HepG2 (cell line): ENCODE measurements around the gene SERINC4. TPM values are rescaled to one million over a fixed set of nuclear protein-coding genes. Genes with fewer than 3 reads are reported as not detected.
A peak's percentile ranks its signal among the peaks of the same experiment; 100 is the strongest.

Experiments
- ATAC-seq: fragments of 200-7000 bp; cut with Tn5 transposase; 3 replicates; pipeline ENCODE4 v1.9.1; 2020; ENCODE audit warnings: mild to moderate bottlenecking, moderate library complexity
- BruUV-seq: library from RNA; stranded (reverse); fragments of 400-500 nt; replicated peaks from 2 replicates; lab custom pipeline; 2021; lab: Mats Ljungman, UMichigan
- CTCF ChIA-PET: fragments of 300-600 bp; formaldehyde crosslinking; extraction: SDS; loops from one replicate; lab custom pipeline; 2021; ENCODE audit warnings: low total read pairs, inconsistent platforms, low intra/inter-chr PET ratio; lab: Yijun Ruan, JAX
- POLR2A ChIA-PET: fragments of 350-600 bp; sonication (Branson Sonifier 250); formaldehyde crosslinking; loops from one replicate; lab custom pipeline; 2020; ENCODE audit warnings: antibody characterized with exemption, inconsistent platforms; lab: Yijun Ruan, JAX
- DNase-seq: peaks from one replicate; pipeline ENCODE4 v3.0.0-alpha.2; 2015; ENCODE audit warnings: low spot score
- FAIRE-seq: peaks from 3 replicates; lab custom pipeline; 2011; peaks lifted over from hg19 to GRCh38; lab: Jason Lieb, UNC
- H2AFZ ChIP-seq: one replicate; pipeline ENCODE4 v1.6.1; 2011; ENCODE audit warnings: low read length, inconsistent platforms
- H3K27ac ChIP-seq: fragments of 300-600 bp; 3 replicates; pipeline ENCODE4 v1.8.0; 2011; ENCODE audit warnings: mixed run types, mild to moderate bottlenecking, mixed read lengths, low read length, inconsistent platforms; ENCODE audit not compliant: insufficient read depth; ENCODE audit errors: extremely low read length
- H3K27me3 ChIP-seq, 2 experiments: fragments of 200-600 bp in 1 of 2; 2 replicates in 1 of 2; 3 replicates in 1 of 2; pipeline versions ENCODE4 v1.6.0 to v1.8.0; 2011; ENCODE audit warnings: low read length in 2 of 2, mild to moderate bottlenecking in 2 of 2, moderate library complexity in 2 of 2, inconsistent platforms in 1 of 2; ENCODE audit not compliant: insufficient read depth in 2 of 2, control insufficient read depth in 1 of 2
- H3K36me3 ChIP-seq, 2 experiments: fragments of 200-600 bp in 1 of 2; replicated peaks in 1 of 2; 2 replicates in 1 of 2; 3 replicates in 1 of 2; pipeline versions ENCODE4 v1.5.1 to v1.8.0; 2011; ENCODE audit warnings: low read length in 2 of 2, inconsistent platforms in 1 of 2; ENCODE audit not compliant: insufficient read depth in 2 of 2, control insufficient read depth in 1 of 2
- H3K4me1 ChIP-seq: 2 replicates; pipeline ENCODE4 v1.5.1; 2012; ENCODE audit warnings: low read length, inconsistent platforms; ENCODE audit not compliant: insufficient read depth
- H3K4me2 ChIP-seq: 2 replicates; pipeline ENCODE4 v1.6.0; 2011; ENCODE audit warnings: low read depth, low read length, inconsistent platforms
- H3K4me3 ChIP-seq, 3 experiments: fragments of 200-600 bp in 1 of 3; sonication (generic), shearing (Covaris generic) in 1 of 3; replicated peaks in 1 of 3; 2 replicates each; pipeline ENCODE4 v1.5.1; 2011 to 2016; ENCODE audit warnings: low read length in 3 of 3, inconsistent platforms in 2 of 3, low read depth in 2 of 3, mild to moderate bottlenecking in 2 of 3, control low read depth in 1 of 3, mixed read lengths in 1 of 3; ENCODE audit not compliant: insufficient read depth in 1 of 3
- H3K79me2 ChIP-seq: one replicate; pipeline ENCODE4 v1.6.1; 2011; ENCODE audit warnings: low read length, inconsistent platforms; ENCODE audit not compliant: insufficient read depth
- H3K9ac ChIP-seq: 2 replicates; pipeline ENCODE4 v1.6.0; 2011; ENCODE audit warnings: mild to moderate bottlenecking, low read depth, low read length, inconsistent platforms; ENCODE audit not compliant: insufficient read depth
- H3K9me3 ChIP-seq: 2 replicates; pipeline ENCODE4 v1.5.1; 2012; ENCODE audit warnings: mild to moderate bottlenecking, low read length
- H4K20me1 ChIP-seq: 2 replicates; pipeline ENCODE4 v1.6.0; 2011; ENCODE audit warnings: inconsistent platforms, mild to moderate bottlenecking, low read length, moderate library complexity; ENCODE audit not compliant: insufficient read depth
- ARID4A ChIP-seq: sonication (generic); formaldehyde crosslinking; IDR thresholded peaks from 2 replicates; pipeline ENCODE4 v1.5.0; 2020; ENCODE audit warnings: mild to moderate bottlenecking, missing genetic modification reagents, borderline replicate concordance
- EED ChIP-seq: sonication (generic); formaldehyde crosslinking; IDR thresholded peaks from 2 replicates; pipeline ENCODE4 v1.5.0; 2020; ENCODE audit warnings: mild to moderate bottlenecking, missing genetic modification reagents
- ERF ChIP-seq: IDR thresholded peaks from 2 replicates; pipeline ENCODE4 v1.6.1; 2018; ENCODE audit warnings: missing biosample characterization, missing genetic modification reagents
- GATAD2A ChIP-seq: IDR thresholded peaks from 2 replicates; pipeline ENCODE4 v1.6.1; 2016
- GZF1 ChIP-seq: sonication (generic); formaldehyde crosslinking; IDR thresholded peaks from 2 replicates; pipeline ENCODE4 v1.5.1; 2020; ENCODE audit warnings: mild to moderate bottlenecking, missing genetic modification reagents
- MAX ChIP-seq: IDR thresholded peaks from 2 replicates; pipeline ENCODE4 v1.6.1; 2012; ENCODE audit warnings: inconsistent platforms
- NONO ChIP-seq, 2 experiments: fragments of 450-650 bp in 1 of 2; sonication (generic) in 1 of 2; formaldehyde crosslinking in 1 of 2; IDR thresholded peaks in 1 of 2; conservative IDR thresholded peaks in 1 of 2; 2 replicates each; pipeline versions ENCODE4 v1.6.1 to v1.8.0; 2017 to 2022; ENCODE audit warnings: mild to moderate bottlenecking in 1 of 2, missing genetic modification reagents in 1 of 2, moderate library complexity in 1 of 2
- RFXANK ChIP-seq: IDR thresholded peaks from 2 replicates; pipeline ENCODE4 v1.6.1; 2016
- TFDP2 ChIP-seq: sonication (generic); formaldehyde crosslinking; IDR thresholded peaks from 2 replicates; pipeline ENCODE4 v1.4.0; 2020; ENCODE audit warnings: missing genetic modification reagents
- TRAFD1 ChIP-seq: sonication (generic); formaldehyde crosslinking; IDR thresholded peaks from 2 replicates; pipeline ENCODE4 v1.5.1; 2020; ENCODE audit warnings: missing genetic modification reagents, mild to moderate bottlenecking, borderline replicate concordance
- ZFP41 ChIP-seq: sonication (generic); formaldehyde crosslinking; IDR thresholded peaks from 2 replicates; pipeline ENCODE4 v1.4.0; 2020; ENCODE audit warnings: mild to moderate bottlenecking, missing genetic modification reagents, borderline replicate concordance
- ZNF367 ChIP-seq: sonication (generic); formaldehyde crosslinking; IDR thresholded peaks from 2 replicates; pipeline ENCODE4 v1.4.0; 2020; ENCODE audit warnings: missing genetic modification reagents, borderline replicate concordance
- ZNF597 ChIP-seq: sonication (generic); formaldehyde crosslinking; IDR thresholded peaks from 2 replicates; pipeline ENCODE4 v1.5.0; 2020; ENCODE audit warnings: missing genetic modification reagents
- ZNF607 ChIP-seq: sonication (generic); formaldehyde crosslinking; IDR thresholded peaks from 2 replicates; pipeline ENCODE4 v1.5.1; 2020; ENCODE audit warnings: missing genetic modification reagents, mild to moderate bottlenecking, borderline replicate concordance
- WGBS: methylation state at CpG from one replicate; pipeline ENCODE4 v1.1.6; 2017; ENCODE audit warnings: low lambda C conversion rate; 5-methylcytosine and 5-hydroxymethylcytosine counted together
- in situ Hi-C: cut with HindIII; loops from 2 replicates; pipeline ENCODE4 v1.10.0; 2017; ENCODE audit warnings: low pct_unique_long_range_greater_than_20kb; ENCODE audit not compliant: extremely low pct_ligation_motif_present
- intact Hi-C: fragments of 100-400 bp; cut with micrococcal nuclease; formaldehyde crosslinking; loops from one replicate; pipeline ENCODE4 v1.10.0; 2022; ENCODE audit not compliant: unreplicated experiment
- polyA plus RNA-seq, 8 experiments: library from polyadenylated mRNA; depleted of rRNA in 3 of 8; stranded (reverse) in 7 of 8; unstranded in 1 of 8; fragments of >200 nt; fragmentation: Illumina TruSeq in 4 of 8; extraction: Trizol in 4 of 8; gene quantifications; 2 replicates each; pipeline versions ENCODE4 v1.2.1 to v1.2.3, GENCODE V29; 2011 to 2016; ENCODE audit warnings: low read depth in 4 of 8, missing spikeins in 1 of 8, mixed read lengths in 1 of 8; ENCODE audit not compliant: insufficient read depth in 1 of 8
- total RNA-seq, 5 experiments: library from RNA; depleted of rRNA; stranded (reverse); fragments of >200 nt; fragmentation: Illumina TruSeq; extraction: Trizol; gene quantifications; 2 replicates each; pipeline ENCODE4 v1.2.3, GENCODE V29; 2016; ENCODE audit warnings: low read depth in 1 of 5

The SERINC4 gene
- total and polyA plus RNA-seq, 2 of the 13 experiments (the other 11 are each of a cell fraction or from before 2014, with no cell fraction given) = not detected

- no TSS peak for BruUV-seq
- H3K9me3 ChIP-seq = no peaks in the 10 kb centered on the region
- POLR2A ChIA-PET = interaction anchor here (1.1 kb wide), 1 partner anchor 26 kb away, joined by 4 read pairs; the partner anchor contains the start of genes HYPK and SERINC4
- CTCF ChIA-PET = no interaction called here
- peaks cover 44% of the 10 kb centered on the region for H3K4me1 ChIP-seq
- intact Hi-C loops = no loop called here
- peak; percentile 64 for ATAC-seq
- H3K79me2 ChIP-seq = peaks cover 24% of the 10 kb centered on the region
- DNase-seq = peak; percentile 11
- H3K27me3 ChIP-seq = no peaks in the 10 kb centered on the region; a peak in 1 of 5 replicates
- 63% methylated on average over 20 of the region's 48 CpGs for WGBS
- H2AFZ ChIP-seq = no peak within 1 kb of the TSS
- H3K36me3 ChIP-seq = no peaks in the 10 kb centered on the region
- no peaks in the 10 kb centered on the region for H4K20me1 ChIP-seq
- H3K4me2 ChIP-seq = peak within 1 kb of the TSS; percentile 66
- no peak for FAIRE-seq
- H3K4me3 ChIP-seq = peak within 1 kb of the TSS; percentile 52 to 64 (median 62); a peak in 5 of 6 replicates
- peak within 1 kb of the TSS; percentile 60 for H3K27ac ChIP-seq
- H3K9ac ChIP-seq = peak within 1 kb of the TSS; percentile 66
- in situ Hi-C loops = no loop called here
- no peak for TF ChIP-seq EED
- no peak for TF ChIP-seq ZNF597 (CRISPR knock-in tag)
- TF ChIP-seq ARID4A = peak; percentile 51; the same call in 1 of the 2 replicates
- TF ChIP-seq MAX = no peak
- TF ChIP-seq GZF1 = no peak
- no peak for TF ChIP-seq TRAFD1 (CRISPR knock-in tag)
- no peak for TF ChIP-seq RFXANK (CRISPR knock-in tag)
- TF ChIP-seq ZFP41 (CRISPR knock-in tag) = no peak
- TF ChIP-seq ZNF367 (CRISPR knock-in tag) = no peak
- TF ChIP-seq NONO (IDR thresholded peaks at IDR 0.05) = no peak
- no peak for TF ChIP-seq NONO (CRISPR knock-in tag; conservative IDR thresholded peaks at IDR 0.05)
- no peak for TF ChIP-seq ERF (CRISPR knock-in tag)
- TF ChIP-seq GATAD2A = no peak
- peak; percentile 90 for TF ChIP-seq TFDP2 (CRISPR knock-in tag)
- 0 out of 2 replicates have a peak, but pooled peaks have one; percentile 24 for TF ChIP-seq ZNF607 (CRISPR knock-in tag)
Observed at GRCh38 chr15:43826508-43827341, 26.7 kb upstream of the SERINC4 start, which contains the start of gene WDR76. Gene WDR76, plus strand, starts transcription at chr15:43827002. Its CDS starts 31 bp downstream, at chr15:43827033.
